ENCODE results near the gene KIAA1328.

KIAA1328 gene

GRCh38 chr18:37230768-37231167, 401.8 kb downstream of the KIAA1328 start:
- no peak for DNase-seq

GRCh38 chr18:37231251-37231650, 402.3 kb downstream of the KIAA1328 start:
- no peak for DNase-seq

- DNase-seq, result no peak
Observed at GRCh38 chr18:37235583-37235982, 406.7 kb downstream of the KIAA1328 start.

GRCh38 chr18:37238282-37239108, 409.6 kb downstream of the KIAA1328 start:
- no peak for DNase-seq

GRCh38 chr18:37242091-37242490, 413.2 kb downstream of the KIAA1328 start:
- no peak for DNase-seq

GRCh38 chr18:37242826-37243560, 414.1 kb downstream of the KIAA1328 start:
- no peak for DNase-seq

- no peak for DNase-seq
Observed at GRCh38 chr18:37243741-37244140, 414.8 kb downstream of the KIAA1328 start.

GRCh38 chr18:37244618-37245017, 415.7 kb downstream of the KIAA1328 start:
- DNase-seq, result no peak

- no peak for DNase-seq
Observed at GRCh38 chr18:37246779-37247340, 417.9 kb downstream of the KIAA1328 start.

- DNase-seq, result no peak
Observed at GRCh38 chr18:37247497-37248161, 418.7 kb downstream of the KIAA1328 start.

- DNase-seq, result no peak
Observed at GRCh38 chr18:37248281-37248680, 419.4 kb downstream of the KIAA1328 start.

- no peak for DNase-seq
Observed at GRCh38 chr18:37249171-37249886, 420.4 kb downstream of the KIAA1328 start.

GRCh38 chr18:37249895-37250618, 421.1 kb downstream of the KIAA1328 start:
- DNase-seq, result no peak

- DNase-seq, result no peak
Observed at GRCh38 chr18:37251679-37252078, 422.8 kb downstream of the KIAA1328 start.

- DNase-seq, result no peak
Observed at GRCh38 chr18:37252342-37252741, 423.4 kb downstream of the KIAA1328 start.

GRCh38 chr18:37252854-37253393, 424.0 kb downstream of the KIAA1328 start:
- no peak for DNase-seq

- DNase-seq, result no peak
Observed at GRCh38 chr18:37253394-37254235, 424.7 kb downstream of the KIAA1328 start.

GRCh38 chr18:37254236-37254754, 425.4 kb downstream of the KIAA1328 start:
- no peak for DNase-seq

- DNase-seq, result no peak
Observed at GRCh38 chr18:37254973-37255372, 426.0 kb downstream of the KIAA1328 start.

GRCh38 chr18:37258131-37258530, 429.2 kb downstream of the KIAA1328 start:
- no peak for DNase-seq

All from CD4-positive, alpha-beta T cell treated with Interleukin-4 for 4 hours (primary cell).